Liver (tissue), 9 donors: Measurements from ENCODE around the gene SLC38A11. TPM values are rescaled to one million over a fixed set of nuclear protein-coding genes. Genes with fewer than 3 reads are reported as not detected.
A peak's percentile ranks its signal among the peaks of the same experiment; 100 is the strongest.

Source experiments
- DNase-seq: peaks from one replicate; pipeline ENCODE4 v3.0.0-alpha.2; 2017; ENCODE audit warnings: low spot score
- H3K27ac ChIP-seq, 2 donors: one replicate each; pipeline ENCODE4 v1.7.0; 2013; ENCODE audit warnings: inconsistent platforms in 2 of 2, low read length in 2 of 2, control low read depth in 1 of 2, low read depth in 1 of 2, mild to moderate bottlenecking in 1 of 2
- H3K27me3 ChIP-seq, 4 donors: one replicate each; pipeline versions ENCODE4 v1.6.1 to v1.7.0; 2013; ENCODE audit warnings: low read length in 3 of 4, inconsistent platforms in 1 of 4, mild to moderate bottlenecking in 1 of 4, moderate library complexity in 1 of 4; ENCODE audit not compliant: control insufficient read depth in 4 of 4, insufficient read depth in 4 of 4
- H3K36me3 ChIP-seq, 4 donors: one replicate each; pipeline versions ENCODE4 v1.6.1 to v1.7.0; 2013; ENCODE audit warnings: low read length in 3 of 4, mild to moderate bottlenecking in 3 of 4, low read depth in 1 of 4, moderate library complexity in 1 of 4; ENCODE audit not compliant: control insufficient read depth in 4 of 4, insufficient read depth in 3 of 4
- H3K4me1 ChIP-seq, 4 donors: one replicate each; pipeline versions ENCODE4 v1.6.1 to v1.7.0; 2013; ENCODE audit warnings: low read length in 3 of 4, mild to moderate bottlenecking in 3 of 4, moderate library complexity in 1 of 4; ENCODE audit not compliant: control insufficient read depth in 4 of 4, insufficient read depth in 4 of 4
- H3K4me3 ChIP-seq, 3 donors: one replicate each; pipeline versions ENCODE4 v1.6.1 to v1.7.0; 2013; ENCODE audit warnings: low read length in 3 of 3, control low read depth in 1 of 3, low read depth in 1 of 3, mild to moderate bottlenecking in 1 of 3
- H3K9ac ChIP-seq, 2 donors: one replicate each; pipeline ENCODE4 v1.7.0; 2013; ENCODE audit warnings: low read length in 2 of 2, mild to moderate bottlenecking in 2 of 2, moderate library complexity in 2 of 2, control low read depth in 1 of 2, low read depth in 1 of 2
- H3K9me3 ChIP-seq, 4 donors: one replicate each; pipeline versions ENCODE4 v1.6.1 to v1.7.0; 2013; ENCODE audit warnings: low read length in 3 of 4; ENCODE audit not compliant: control insufficient read depth in 4 of 4
- ATF3 ChIP-seq: IDR thresholded peaks from 2 replicates; pipeline ENCODE4 v1.6.1; 2016; ENCODE audit warnings: antibody characterized with exemption
- EGR1 ChIP-seq, 2 donors: IDR thresholded peaks; 2 replicates each; pipeline ENCODE4 v1.6.1; 2016 to 2018; ENCODE audit warnings: antibody characterized with exemption in 2 of 2, low read depth in 2 of 2
- FOXA1 ChIP-seq: IDR thresholded peaks from 2 replicates; pipeline ENCODE4 v1.6.1; 2016; ENCODE audit warnings: antibody characterized with exemption
- GABPA ChIP-seq, 2 donors: IDR thresholded peaks in 1 of 2; conservative IDR thresholded peaks in 1 of 2; 2 replicates each; pipeline ENCODE4 v1.6.1; 2016; ENCODE audit warnings: antibody characterized with exemption in 2 of 2, mild to moderate bottlenecking in 1 of 2, moderate library complexity in 1 of 2
- HNF4G ChIP-seq: IDR thresholded peaks from 2 replicates; pipeline ENCODE4 v1.6.1; 2016; ENCODE audit warnings: antibody characterized with exemption
- JUND ChIP-seq, 2 donors: IDR thresholded peaks; 2 replicates each; pipeline ENCODE4 v1.6.1; 2016; ENCODE audit warnings: antibody characterized with exemption in 2 of 2
- NR2F2 ChIP-seq: IDR thresholded peaks from 2 replicates; pipeline ENCODE4 v1.6.1; 2016; ENCODE audit warnings: antibody characterized with exemption
- RAD21 ChIP-seq, 2 donors: IDR thresholded peaks; 2 replicates each; pipeline ENCODE4 v1.6.1; 2016; ENCODE audit warnings: antibody characterized with exemption in 2 of 2, mild to moderate bottlenecking in 2 of 2
- REST ChIP-seq: IDR thresholded peaks from 2 replicates; pipeline ENCODE4 v1.6.1; 2016; ENCODE audit warnings: antibody characterized with exemption, mild to moderate bottlenecking
- RXRA ChIP-seq, 2 donors: IDR thresholded peaks; 2 replicates each; pipeline ENCODE4 v1.6.1; 2017 to 2018; ENCODE audit warnings: antibody characterized with exemption in 2 of 2, mild to moderate bottlenecking in 1 of 2
- SP1 ChIP-seq: IDR thresholded peaks from 2 replicates; pipeline ENCODE4 v1.6.1; 2018; ENCODE audit warnings: antibody characterized with exemption, mild to moderate bottlenecking
- TAF1 ChIP-seq: conservative IDR thresholded peaks from 2 replicates; pipeline ENCODE4 v1.6.1; 2016; ENCODE audit warnings: antibody characterized with exemption, mild to moderate bottlenecking
- YY1 ChIP-seq: IDR thresholded peaks from 2 replicates; pipeline ENCODE4 v1.6.1; 2016; ENCODE audit warnings: antibody characterized with exemption, mild to moderate bottlenecking
- WGBS: extraction: QIAGEN DNeasy Blood & Tissue Kit; methylation state at CpG from one replicate; pipeline ENCODE4 v1.1.7; 2013; 5-methylcytosine and 5-hydroxymethylcytosine counted together
- polyA plus RNA-seq, 2 donors: library from polyadenylated mRNA; stranded (reverse) in 1 of 2; unstranded in 1 of 2; fragments of 200-250 nt in 1 of 2; fragments of >200 nt in 1 of 2; fragmentation: Nextera tagmentation in 1 of 2; extraction: Ambion mirVana in 1 of 2; gene quantifications; one replicate each; pipeline versions ENCODE4 v1.2.1 to v1.2.3, GENCODE V29; 2013 to 2015
- total RNA-seq, 2 donors: library from RNA; depleted of rRNA; stranded (reverse); fragments of >200 nt; gene quantifications; one replicate each; pipeline ENCODE4 v1.2.3, GENCODE V29; 2014
- TF ChIP-seq, protein P1 (sequence below): IDR thresholded peaks from 2 replicates; pipeline ENCODE4 v1.6.1; 2016; ENCODE audit warnings: antibody characterized with exemption
- TF ChIP-seq, protein P2 (sequence below): fragments of 150-350 bp; IDR thresholded peaks from 2 replicates; pipeline ENCODE4 v1.5.1; 2017; ENCODE audit warnings: improper control_type of control experiment, low read depth, low read length; ENCODE audit not compliant: missing input control
- donor health status: healthy.
- donor health status: healthy.
- donor health status: healthy.
- donor health status: healthy.
- donor health status: healthy.

The SLC38A11 gene
- total and polyA plus RNA-seq, 4 donors: 0.54 to 3.3 (median 2.3) TPM

GRCh38 chr2:164915566-164915965, 39.8 kb downstream of the SLC38A11 start:
- Histone ChIP-seq H3K9me3 (no peaks in the 10 kb centered on the region), H3K4me3 (no peak overlapping the region), H3K4me1 (peaks cover 7 to 34% (median 29%) of the 10 kb centered on the region in 4 donors), H3K36me3 (no peaks in the 10 kb centered on the region), H3K27ac (no peak overlapping the region), H3K9ac (no peak overlapping the region), H3K27me3 (no peaks in the 10 kb centered on the region)
- DNase-seq: no peak
- TF ChIP-seq SP1 (no peak), RAD21 (IDR thresholded peaks at IDR 0.05) (no peak), NR2F2 (no peak), YY1 (no peak), GABPA (IDR thresholded peaks at IDR 0.05 in 1 of 2, conservative IDR thresholded peaks at IDR 0.05 in 1 of 2) (no peak), EGR1 (IDR thresholded peaks at IDR 0.05; ENCODE audit: low read depth in 2 of 2) (no peak), JUND (IDR thresholded peaks at IDR 0.05) (no peak), FOXA1 (no peak), REST (no peak), ATF3 (no peak)
- TF ChIP-seq, protein P1, sequence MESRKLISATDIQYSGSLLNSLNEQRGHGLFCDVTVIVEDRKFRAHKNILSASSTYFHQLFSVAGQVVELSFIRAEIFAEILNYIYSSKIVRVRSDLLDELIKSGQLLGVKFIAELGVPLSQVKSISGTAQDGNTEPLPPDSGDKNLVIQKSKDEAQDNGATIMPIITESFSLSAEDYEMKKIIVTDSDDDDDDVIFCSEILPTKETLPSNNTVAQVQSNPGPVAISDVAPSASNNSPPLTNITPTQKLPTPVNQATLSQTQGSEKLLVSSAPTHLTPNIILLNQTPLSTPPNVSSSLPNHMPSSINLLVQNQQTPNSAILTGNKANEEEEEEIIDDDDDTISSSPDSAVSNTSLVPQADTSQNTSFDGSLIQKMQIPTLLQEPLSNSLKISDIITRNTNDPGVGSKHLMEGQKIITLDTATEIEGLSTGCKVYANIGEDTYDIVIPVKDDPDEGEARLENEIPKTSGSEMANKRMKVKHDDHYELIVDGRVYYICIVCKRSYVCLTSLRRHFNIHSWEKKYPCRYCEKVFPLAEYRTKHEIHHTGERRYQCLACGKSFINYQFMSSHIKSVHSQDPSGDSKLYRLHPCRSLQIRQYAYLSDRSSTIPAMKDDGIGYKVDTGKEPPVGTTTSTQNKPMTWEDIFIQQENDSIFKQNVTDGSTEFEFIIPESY: no peak
- TF ChIP-seq, protein P2, sequence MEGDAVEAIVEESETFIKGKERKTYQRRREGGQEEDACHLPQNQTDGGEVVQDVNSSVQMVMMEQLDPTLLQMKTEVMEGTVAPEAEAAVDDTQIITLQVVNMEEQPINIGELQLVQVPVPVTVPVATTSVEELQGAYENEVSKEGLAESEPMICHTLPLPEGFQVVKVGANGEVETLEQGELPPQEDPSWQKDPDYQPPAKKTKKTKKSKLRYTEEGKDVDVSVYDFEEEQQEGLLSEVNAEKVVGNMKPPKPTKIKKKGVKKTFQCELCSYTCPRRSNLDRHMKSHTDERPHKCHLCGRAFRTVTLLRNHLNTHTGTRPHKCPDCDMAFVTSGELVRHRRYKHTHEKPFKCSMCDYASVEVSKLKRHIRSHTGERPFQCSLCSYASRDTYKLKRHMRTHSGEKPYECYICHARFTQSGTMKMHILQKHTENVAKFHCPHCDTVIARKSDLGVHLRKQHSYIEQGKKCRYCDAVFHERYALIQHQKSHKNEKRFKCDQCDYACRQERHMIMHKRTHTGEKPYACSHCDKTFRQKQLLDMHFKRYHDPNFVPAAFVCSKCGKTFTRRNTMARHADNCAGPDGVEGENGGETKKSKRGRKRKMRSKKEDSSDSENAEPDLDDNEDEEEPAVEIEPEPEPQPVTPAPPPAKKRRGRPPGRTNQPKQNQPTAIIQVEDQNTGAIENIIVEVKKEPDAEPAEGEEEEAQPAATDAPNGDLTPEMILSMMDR: no peak
- WGBS: 86% methylated on average over 4 of the region's 4 CpGs

GRCh38 chr2:164913640-164914350, 41.5 kb downstream of the SLC38A11 start:
- DNase-seq: no peak
- H3K27me3 ChIP-seq: no peaks in the 10 kb centered on the region
- peaks cover 6 to 43% (median 36%) of the 10 kb centered on the region in 4 donors for H3K4me1 ChIP-seq
- no peak overlapping the region for H3K4me3 ChIP-seq
- H3K9me3 ChIP-seq: no peaks in the 10 kb centered on the region
- H3K9ac ChIP-seq: no peak overlapping the region
- peak overlapping the region in 1 of 2 donors; percentile 27 for H3K27ac ChIP-seq
- H3K36me3 ChIP-seq: no peaks in the 10 kb centered on the region
- TF ChIP-seq FOXA1 (no peak), REST (no peak), RAD21 (IDR thresholded peaks at IDR 0.05) (peak; percentile 70 to 77), JUND (IDR thresholded peaks at IDR 0.05) (no peak), EGR1 (IDR thresholded peaks at IDR 0.05; ENCODE audit: low read depth in 2 of 2) (no peak), ATF3 (no peak), GABPA (IDR thresholded peaks at IDR 0.05 in 1 of 2, conservative IDR thresholded peaks at IDR 0.05 in 1 of 2) (no peak), YY1 (peak; percentile 89), HNF4G (no peak), RXRA (IDR thresholded peaks at IDR 0.05) (peak; percentile 21 to 42), TAF1 (no peak), NR2F2 (no peak)
- TF ChIP-seq, protein P1: no peak
